DOHH2 (cell line): ENCODE data around the gene SCN1A.

Experiments
- EZH2phosphoT487 ChIP-seq: fragments of 200-600 bp; sonication (generic); IDR thresholded peaks from 2 replicates; pipeline ENCODE4 v1.6.1; 2017; ENCODE audit warnings: borderline replicate concordance, mild to moderate bottlenecking, antibody characterized with exemption, low read length, moderate library complexity, mixed read lengths
- TF ChIP-seq, protein P1 (sequence below): fragments of 200-600 bp; sonication (generic); IDR thresholded peaks from one replicate; pipeline ENCODE4 v1.5.1; 2014; ENCODE audit warnings: antibody characterized with exemption, mild to moderate bottlenecking, low read depth, low read length; ENCODE audit not compliant: poor library complexity, severe bottlenecking

DNA sequence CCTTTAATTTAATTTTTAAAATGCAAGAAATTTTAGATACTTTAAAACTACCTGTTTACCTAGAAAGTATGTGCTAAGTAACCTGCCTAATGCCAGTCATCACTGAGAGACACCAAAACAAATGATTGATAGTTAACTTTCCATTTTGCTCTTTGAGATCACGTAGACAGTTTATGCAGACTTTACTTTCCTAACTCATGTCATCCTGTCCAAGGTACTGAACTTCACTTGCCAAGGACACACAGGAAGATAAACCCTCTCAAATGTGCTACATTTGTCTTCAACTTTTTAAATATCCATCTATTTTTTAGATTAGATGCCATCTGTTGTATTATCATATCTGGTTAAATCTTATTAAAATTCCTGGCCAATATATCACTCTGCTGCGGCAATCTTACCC lies 20.1 kb upstream of the SCN1A start:
- TF ChIP-seq, protein P1, sequence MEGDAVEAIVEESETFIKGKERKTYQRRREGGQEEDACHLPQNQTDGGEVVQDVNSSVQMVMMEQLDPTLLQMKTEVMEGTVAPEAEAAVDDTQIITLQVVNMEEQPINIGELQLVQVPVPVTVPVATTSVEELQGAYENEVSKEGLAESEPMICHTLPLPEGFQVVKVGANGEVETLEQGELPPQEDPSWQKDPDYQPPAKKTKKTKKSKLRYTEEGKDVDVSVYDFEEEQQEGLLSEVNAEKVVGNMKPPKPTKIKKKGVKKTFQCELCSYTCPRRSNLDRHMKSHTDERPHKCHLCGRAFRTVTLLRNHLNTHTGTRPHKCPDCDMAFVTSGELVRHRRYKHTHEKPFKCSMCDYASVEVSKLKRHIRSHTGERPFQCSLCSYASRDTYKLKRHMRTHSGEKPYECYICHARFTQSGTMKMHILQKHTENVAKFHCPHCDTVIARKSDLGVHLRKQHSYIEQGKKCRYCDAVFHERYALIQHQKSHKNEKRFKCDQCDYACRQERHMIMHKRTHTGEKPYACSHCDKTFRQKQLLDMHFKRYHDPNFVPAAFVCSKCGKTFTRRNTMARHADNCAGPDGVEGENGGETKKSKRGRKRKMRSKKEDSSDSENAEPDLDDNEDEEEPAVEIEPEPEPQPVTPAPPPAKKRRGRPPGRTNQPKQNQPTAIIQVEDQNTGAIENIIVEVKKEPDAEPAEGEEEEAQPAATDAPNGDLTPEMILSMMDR = no peak
- no peak for TF ChIP-seq EZH2phosphoT487
